Endodermal cell (in vitro differentiated cells): ENCODE data around the gene LRP8. TPM values are rescaled to one million over a fixed set of nuclear protein-coding genes. Genes with fewer than 3 reads are reported as not detected.

Source experiments
- DNase-seq: peaks from one replicate; pipeline ENCODE4 v3.0.0-alpha.2; 2017
- H3K27ac ChIP-seq: 2 replicates; pipeline ENCODE4 v1.5.1; 2013; ENCODE audit warnings: mild to moderate bottlenecking, low read depth, low read length, moderate library complexity
- H3K27me3 ChIP-seq: 2 replicates; pipeline ENCODE4 v1.6.1; 2013; ENCODE audit warnings: mild to moderate bottlenecking, low read length, moderate library complexity; ENCODE audit not compliant: insufficient read depth, control insufficient read depth, poor library complexity, severe bottlenecking
- H3K36me3 ChIP-seq: 2 replicates; pipeline ENCODE4 v1.7.0; 2013; ENCODE audit warnings: mild to moderate bottlenecking, low read length, moderate library complexity; ENCODE audit not compliant: control insufficient read depth, insufficient read depth
- H3K4me1 ChIP-seq: one replicate; pipeline ENCODE4 v1.7.0; 2013; ENCODE audit warnings: low read length; ENCODE audit not compliant: control insufficient read depth, insufficient read depth
- H3K4me3 ChIP-seq: 2 replicates; pipeline ENCODE4 v1.5.1; 2013; ENCODE audit warnings: mild to moderate bottlenecking, low read length, moderate library complexity
- H3K9ac ChIP-seq: 2 replicates; pipeline ENCODE4 v1.6.1; 2013; ENCODE audit warnings: mild to moderate bottlenecking, low read length, moderate library complexity; ENCODE audit not compliant: poor library complexity, severe bottlenecking; ENCODE audit errors: extremely low read depth
- H3K9me3 ChIP-seq: 2 replicates; pipeline ENCODE4 v1.6.1; 2013; ENCODE audit warnings: mild to moderate bottlenecking, low read length, moderate library complexity; ENCODE audit not compliant: control insufficient read depth
- H3K27ac Mint-ChIP-seq: 2 replicates; pipeline ENCODE4 v1.8.0; 2020; ENCODE audit warnings: mixed read lengths
- H3K27me3 Mint-ChIP-seq: 2 replicates; pipeline ENCODE4 v1.8.0; 2021; ENCODE audit warnings: mild to moderate bottlenecking, mixed read lengths; ENCODE audit not compliant: insufficient read depth
- H3K36me3 Mint-ChIP-seq: 2 replicates; pipeline ENCODE4 v1.8.0; 2020; ENCODE audit warnings: low read depth, mixed read lengths
- H3K4me1 Mint-ChIP-seq: 2 replicates; pipeline ENCODE4 v1.8.0; 2020; ENCODE audit warnings: mixed read lengths
- H3K4me3 Mint-ChIP-seq: 2 replicates; pipeline ENCODE4 v1.8.0; 2020; ENCODE audit warnings: mild to moderate bottlenecking, moderate library complexity, mixed read lengths
- H3K9me3 Mint-ChIP-seq: 2 replicates; pipeline ENCODE4 v1.8.0; 2020; ENCODE audit warnings: mild to moderate bottlenecking, mixed read lengths
- WGBS, 2 experiments: methylation state at CpG; one replicate each; pipeline versions ENCODE4 v1.1.5 to v1.1.7; 2013; ENCODE audit warnings: missing lambda C conversion rate in 2 of 2, mixed read lengths in 1 of 2; ENCODE audit not compliant: insufficient coverage in 1 of 2, insufficient read length in 1 of 2; 5-methylcytosine and 5-hydroxymethylcytosine counted together
- total RNA-seq, 2 donors: library from RNA; stranded (reverse); fragmentation: NEBNext Ultra II Directional in 1 of 2; extraction: Animal tissue kit (Norgen Biotek cat#: 25700) in 1 of 2; gene quantifications; 2 replicates in 1 of 2; 3 replicates in 1 of 2; pipeline ENCODE4 v1.2.1, GENCODE V29; 2021
- TF ChIP-seq, protein P1 (sequence below): fragments of 200-600 bp; sonication (generic); conservative IDR thresholded peaks from 2 replicates; pipeline ENCODE4 v1.5.0; 2021; ENCODE audit warnings: antibody characterized with exemption, mild to moderate bottlenecking

The LRP8 gene
- total RNA-seq, 2 donors from 2014 or later: 29.1 to 39.6 TPM

DNA sequence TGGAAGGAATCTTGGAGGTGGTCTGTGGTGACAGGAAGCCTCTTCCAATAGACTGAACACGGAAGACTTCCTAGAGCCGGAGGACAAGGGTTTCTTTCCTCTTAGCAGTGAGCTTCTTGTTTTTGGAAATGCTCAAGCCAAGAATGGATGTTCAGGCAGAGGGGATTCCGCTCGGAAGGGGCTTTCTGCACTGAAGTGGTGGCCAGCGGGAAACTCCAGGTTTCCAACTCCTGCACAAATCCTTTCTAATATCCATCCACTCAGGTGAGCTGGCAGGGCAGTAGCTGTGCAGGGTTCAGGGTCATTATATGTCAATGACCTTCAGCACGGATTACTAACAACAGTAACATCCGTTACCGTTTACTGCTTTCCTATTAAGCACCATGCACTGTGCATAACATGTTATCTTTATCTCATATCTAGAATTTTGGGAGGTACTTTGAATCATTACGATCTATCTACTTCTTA, 131.8 kb downstream of the LRP8 start:
- Mint-ChIP-seq H3K27me3 (peaks cover 7% of the 10 kb centered on the region), H3K9me3 (no peaks in the 10 kb centered on the region), H3K4me1 (peaks cover 22% of the 10 kb centered on the region), H3K36me3 (peaks cover 1% of the 10 kb centered on the region), H3K27ac (peak overlapping the region; percentile 71), H3K4me3 (peak overlapping the region; percentile 96)
- Histone ChIP-seq H3K4me1 (no peaks in the 10 kb centered on the region), H3K9me3 (no peaks in the 10 kb centered on the region), H3K27me3 (no peaks in the 10 kb centered on the region), H3K9ac (no peak overlapping the region), H3K27ac (no peak overlapping the region), H3K36me3 (peaks cover 6% of the 10 kb centered on the region), H3K4me3 (peak overlapping the region; percentile 89)
- WGBS, 2 experiments: 53 to 60% methylated on average over 5 to 9 of the region's 9 CpGs
- TF ChIP-seq, protein P1, sequence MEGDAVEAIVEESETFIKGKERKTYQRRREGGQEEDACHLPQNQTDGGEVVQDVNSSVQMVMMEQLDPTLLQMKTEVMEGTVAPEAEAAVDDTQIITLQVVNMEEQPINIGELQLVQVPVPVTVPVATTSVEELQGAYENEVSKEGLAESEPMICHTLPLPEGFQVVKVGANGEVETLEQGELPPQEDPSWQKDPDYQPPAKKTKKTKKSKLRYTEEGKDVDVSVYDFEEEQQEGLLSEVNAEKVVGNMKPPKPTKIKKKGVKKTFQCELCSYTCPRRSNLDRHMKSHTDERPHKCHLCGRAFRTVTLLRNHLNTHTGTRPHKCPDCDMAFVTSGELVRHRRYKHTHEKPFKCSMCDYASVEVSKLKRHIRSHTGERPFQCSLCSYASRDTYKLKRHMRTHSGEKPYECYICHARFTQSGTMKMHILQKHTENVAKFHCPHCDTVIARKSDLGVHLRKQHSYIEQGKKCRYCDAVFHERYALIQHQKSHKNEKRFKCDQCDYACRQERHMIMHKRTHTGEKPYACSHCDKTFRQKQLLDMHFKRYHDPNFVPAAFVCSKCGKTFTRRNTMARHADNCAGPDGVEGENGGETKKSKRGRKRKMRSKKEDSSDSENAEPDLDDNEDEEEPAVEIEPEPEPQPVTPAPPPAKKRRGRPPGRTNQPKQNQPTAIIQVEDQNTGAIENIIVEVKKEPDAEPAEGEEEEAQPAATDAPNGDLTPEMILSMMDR: no peak
- no peak for DNase-seq

DNA sequence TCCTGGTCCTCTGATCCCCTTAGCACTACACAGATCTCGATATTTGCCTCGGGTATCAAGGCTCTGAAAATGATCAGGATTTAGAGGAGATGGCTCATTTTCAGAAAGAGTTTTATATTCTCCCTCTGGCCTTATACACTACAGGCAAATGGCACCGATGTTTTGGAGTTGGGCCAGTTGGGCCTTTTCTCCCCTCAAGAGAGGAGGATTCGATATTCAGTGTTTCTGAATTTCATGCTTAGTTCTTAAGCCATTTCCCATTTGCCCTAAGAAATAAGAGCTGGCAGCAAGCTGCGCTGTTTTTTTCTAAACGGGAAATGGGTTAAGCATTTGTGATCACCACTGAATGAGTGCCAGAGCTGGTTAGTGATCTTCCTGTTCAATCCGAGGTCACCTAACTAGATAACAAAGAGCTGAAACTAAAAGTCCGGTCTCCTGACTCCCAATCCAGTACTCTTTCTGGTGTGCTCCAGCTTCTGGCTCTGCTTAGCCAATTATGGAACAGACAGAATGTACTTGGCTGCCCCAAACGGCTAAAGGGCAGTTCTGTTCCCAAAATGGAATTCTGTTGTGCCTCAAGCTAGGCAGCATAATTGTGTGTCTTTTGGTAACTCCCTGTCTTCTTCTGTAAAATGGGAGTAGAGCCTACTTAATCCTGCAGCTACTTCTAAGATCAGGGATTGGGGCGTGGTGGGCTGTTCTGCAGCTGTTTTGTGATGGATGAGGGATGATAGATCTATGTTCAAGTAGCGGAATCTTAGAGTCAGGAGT, 132.4 kb downstream of the LRP8 start:
- H3K4me1 Mint-ChIP-seq: peaks cover 28% of the 10 kb centered on the region
- no peak overlapping the region for H3K27ac Mint-ChIP-seq
- WGBS, 2 experiments: 92 to 93% methylated on average over 9 to 11 of the region's 11 CpGs
- H3K4me3 Mint-ChIP-seq: peak overlapping the region; percentile 96
- H3K27me3 Mint-ChIP-seq: peaks cover 7% of the 10 kb centered on the region
- Histone ChIP-seq H3K9me3 (no peaks in the 10 kb centered on the region), H3K4me3 (no peak overlapping the region), H3K27me3 (no peaks in the 10 kb centered on the region), H3K9ac (no peak overlapping the region), H3K4me1 (no peaks in the 10 kb centered on the region), H3K27ac (no peak overlapping the region), H3K36me3 (no peaks in the 10 kb centered on the region)
- H3K36me3 Mint-ChIP-seq: no peaks in the 10 kb centered on the region
- H3K9me3 Mint-ChIP-seq: no peaks in the 10 kb centered on the region
- DNase-seq: no peak
- TF ChIP-seq, protein P1: no peak

Other genes starting within 250 kb of the LRP8 start
- gene SLC1A7, start 185.4 kb downstream of the LRP8 start, total RNA-seq: 1 to 10 TPM; 1.7 to 2.3 TPM
- 10 to 100 TPM; 28.7 to 31.3 TPM for gene CPT2, start 131.2 kb downstream of the LRP8 start, total RNA-seq
- 10 to 100 TPM; 64.4 to 74.2 TPM for gene CZIB, start 107.4 kb downstream of the LRP8 start, total RNA-seq
- gene MAGOH, start 89.6 kb downstream of the LRP8 start, total RNA-seq: 10 to 100 TPM; 59.1 to 74.7 TPM
- gene DMRTB1, start 131.3 kb upstream of the LRP8 start, total RNA-seq: not detected